Activated T-cell treated with anti-CD3 and anti-CD28 coated beads, Interleukin-2, amount 50 U/mL, for 72 hours (primary cell): ENCODE results near the gene LRRFIP1. TPM values are rescaled to one million over a fixed set of nuclear protein-coding genes. Genes with fewer than 3 reads are reported as not detected.

Source experiments
- ATAC-seq, 2 donors: fragments of 150-1000 bp; cut with Tn5 transposase; replicated peaks in 1 of 2; 2 replicates each; pipeline ENCODE4 v1.10.0; 2021; ENCODE audit warnings: moderate library complexity in 2 of 2, mild to moderate bottlenecking in 1 of 2
- DNase-seq, 2 donors: peaks; one replicate each; pipeline ENCODE4 v3.0.0; 2021 to 2022; ENCODE audit warnings: mixed read lengths in 1 of 2
- H3K27ac Mint-ChIP-seq: one replicate; pipeline ENCODE4 v1.8.0; 2022; ENCODE audit warnings: mild to moderate bottlenecking, moderate library complexity, mixed read lengths
- H3K27me3 Mint-ChIP-seq: one replicate; pipeline ENCODE4 v1.8.0; 2022; ENCODE audit warnings: low read depth, mixed read lengths
- H3K36me3 Mint-ChIP-seq, 2 donors: one replicate each; pipeline ENCODE4 v1.8.0; 2022; ENCODE audit warnings: mixed read lengths in 2 of 2, mild to moderate bottlenecking in 1 of 2; ENCODE audit not compliant: insufficient read depth in 2 of 2
- H3K4me1 Mint-ChIP-seq: one replicate; pipeline ENCODE4 v1.8.0; 2022; ENCODE audit warnings: low read depth, mixed read lengths
- H3K4me3 Mint-ChIP-seq, 2 donors: one replicate each; pipeline ENCODE4 v1.8.0; 2022; ENCODE audit warnings: mild to moderate bottlenecking in 2 of 2, mixed read lengths in 2 of 2, moderate library complexity in 2 of 2
- H3K9me3 Mint-ChIP-seq, 2 donors: one replicate each; pipeline ENCODE4 v1.8.0; 2022; ENCODE audit warnings: mixed read lengths in 2 of 2
- total RNA-seq, 2 donors: library from RNA; stranded (reverse); gene quantifications; one replicate each; pipeline ENCODE4 v1.2.3, GENCODE V29; 2022

The LRRFIP1 gene, protein sequence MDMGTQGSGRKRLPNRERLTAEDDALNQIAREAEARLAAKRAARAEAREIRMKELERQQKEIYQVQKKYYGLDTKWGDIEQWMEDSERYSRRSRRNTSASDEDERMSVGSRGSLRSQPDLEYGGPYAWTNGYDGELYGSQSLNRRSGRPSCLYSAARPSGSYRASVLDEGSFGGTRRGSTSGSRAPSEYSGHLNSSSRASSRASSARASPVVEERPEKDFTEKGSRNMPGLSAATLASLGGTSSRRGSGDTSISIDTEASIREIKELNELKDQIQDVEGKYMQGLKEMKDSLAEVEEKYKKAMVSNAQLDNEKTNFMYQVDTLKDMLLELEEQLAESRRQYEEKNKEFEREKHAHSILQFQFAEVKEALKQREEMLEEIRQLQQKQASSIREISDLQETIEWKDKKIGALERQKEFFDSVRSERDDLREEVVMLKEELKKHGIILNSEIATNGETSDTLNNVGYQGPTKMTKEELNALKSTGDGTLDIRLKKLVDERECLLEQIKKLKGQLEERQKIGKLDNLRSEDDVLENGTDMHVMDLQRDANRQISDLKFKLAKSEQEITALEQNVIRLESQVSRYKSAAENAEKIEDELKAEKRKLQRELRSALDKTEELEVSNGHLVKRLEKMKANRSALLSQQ
- 100 to 1,000 TPM; 198 to 239 TPM for total RNA-seq

DNA sequence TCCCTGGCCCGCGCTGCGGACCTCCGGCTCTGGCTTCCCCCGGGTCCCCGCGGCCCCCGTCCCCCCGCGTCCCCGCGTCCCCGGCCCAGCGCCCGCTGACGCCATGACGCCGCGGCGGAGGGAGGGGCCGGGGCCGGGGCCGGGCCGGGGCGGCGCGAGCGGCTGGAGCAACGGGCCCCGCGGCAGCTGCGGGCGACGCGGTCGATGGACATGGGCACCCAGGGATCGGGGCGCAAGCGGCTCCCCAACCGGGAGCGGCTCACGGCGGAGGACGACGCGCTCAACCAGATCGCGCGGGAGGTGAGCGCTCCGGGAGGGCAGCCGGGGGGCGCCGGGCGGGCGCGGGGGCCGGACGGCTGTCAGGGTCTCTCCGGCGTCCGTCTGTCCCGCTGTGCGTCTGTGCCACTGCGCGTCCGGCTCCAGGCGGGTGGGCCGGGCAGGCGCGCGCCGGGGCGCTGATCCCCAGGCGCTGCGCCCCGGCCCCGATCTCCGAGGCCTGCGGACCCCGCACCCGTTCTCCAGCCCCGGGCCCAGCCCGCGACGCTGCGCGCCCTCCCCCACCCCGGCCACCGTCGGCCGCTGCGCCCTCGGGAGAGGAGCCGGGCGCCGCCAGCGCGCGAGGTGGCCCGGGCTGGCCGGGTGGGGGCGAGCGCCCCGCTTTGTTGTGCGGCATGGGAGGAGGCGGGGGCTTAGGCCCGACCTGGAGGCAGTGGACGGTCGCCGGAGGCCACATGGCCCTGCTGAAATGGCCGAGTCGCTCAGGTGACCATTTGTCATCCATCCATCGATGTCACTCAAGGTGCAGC, at the start of gene LRRFIP1:
Gene LRRFIP1, plus strand, starts transcription at position 147 of the 806 bp plus-strand sequence. Its CDS starts 58 bp downstream, at position 205.
- Mint-ChIP-seq H3K4me1 (peaks cover 34% of the 10 kb centered on the region), H3K27ac (no peak within 1 kb of the TSS), H3K36me3 (no peaks in the 10 kb centered on the region), H3K4me3 (peak within 1 kb of the TSS; percentile 81 to 85), H3K9me3 (no peaks in the 10 kb centered on the region), H3K27me3 (peaks cover 40% of the 10 kb centered on the region)
- peak; percentile 76 to 87 for ATAC-seq
- DNase-seq, result peak; percentile 16 to 52

DNA sequence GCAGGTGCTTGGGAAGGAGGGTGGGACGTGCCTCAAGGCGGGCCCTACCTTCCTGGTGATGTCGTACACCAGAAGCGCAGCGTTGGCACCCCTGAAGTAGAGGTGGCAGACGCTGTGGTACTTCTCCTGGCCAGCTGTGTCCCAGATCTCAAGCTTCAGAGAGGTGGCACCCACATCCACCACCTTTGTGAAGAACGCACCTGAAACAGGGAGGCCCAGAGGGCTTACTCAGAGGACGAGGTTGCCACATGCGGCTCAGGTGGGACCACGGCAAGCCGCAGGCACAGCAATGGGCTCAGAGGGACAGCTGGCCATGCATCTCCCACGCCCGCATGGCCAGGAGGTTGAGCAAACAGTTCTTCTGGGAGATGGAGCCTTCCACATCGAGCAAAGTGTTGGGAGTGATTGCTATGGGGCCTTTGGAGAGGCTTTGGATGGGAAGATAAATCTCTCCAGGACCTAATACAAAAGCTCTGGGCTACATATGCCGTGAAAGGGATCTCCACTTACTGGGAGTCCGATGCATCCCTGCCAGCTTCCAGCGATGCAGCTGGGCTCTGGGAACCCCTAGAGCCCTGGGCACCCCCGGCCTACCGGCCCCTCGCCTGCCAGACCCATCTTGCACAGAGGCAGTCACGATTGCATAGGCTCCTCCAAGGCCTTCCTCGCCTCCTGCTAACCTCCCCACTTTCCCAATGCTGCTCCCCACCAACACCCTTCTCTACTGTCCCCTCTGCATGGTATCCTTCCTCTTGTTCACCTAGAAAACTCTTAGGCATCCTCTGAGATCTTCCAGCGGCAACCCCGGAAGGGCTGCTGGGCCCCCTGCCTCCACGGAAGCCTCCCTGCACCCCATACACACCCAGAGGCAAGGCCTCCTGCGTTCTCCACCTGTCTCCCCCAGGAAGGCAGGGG, 49.2 kb upstream of the LRRFIP1 start:
- ATAC-seq (no peak), DNase-seq (no peak)
- H3K27me3 Mint-ChIP-seq, result no peaks in the 10 kb centered on the region
- H3K27ac Mint-ChIP-seq, result no peak overlapping the region
- H3K4me1 Mint-ChIP-seq, result peaks cover 5% of the 10 kb centered on the region
- no peak overlapping the region for H3K4me3 Mint-ChIP-seq
- H3K36me3 Mint-ChIP-seq, result no peaks in the 10 kb centered on the region
- no peaks in the 10 kb centered on the region for H3K9me3 Mint-ChIP-seq

DNA sequence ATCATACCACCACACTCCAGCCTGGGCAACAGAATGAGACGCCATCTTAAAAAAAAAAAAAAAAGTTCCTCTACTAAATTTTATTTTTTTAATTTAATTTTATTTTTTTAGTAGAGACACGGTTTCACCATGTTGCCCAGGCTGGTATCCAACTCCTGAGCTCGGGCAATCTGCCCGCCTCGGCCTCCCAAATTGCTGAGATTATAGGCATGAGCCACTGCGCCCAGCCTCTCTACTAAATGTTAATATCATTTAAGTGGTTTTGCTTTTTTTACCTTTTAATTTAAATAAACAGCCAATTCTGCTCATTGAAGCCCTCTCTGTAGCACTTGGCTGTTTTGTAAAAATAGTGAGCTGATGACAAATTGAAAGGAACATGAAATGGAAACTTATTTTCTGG, 46.1 kb upstream of the LRRFIP1 start:
- Mint-ChIP-seq H3K9me3 (no peaks in the 10 kb centered on the region), H3K27ac (peak overlapping the region; percentile 73), H3K36me3 (no peaks in the 10 kb centered on the region), H3K4me1 (peaks cover 5% of the 10 kb centered on the region), H3K27me3 (no peaks in the 10 kb centered on the region), H3K4me3 (peak overlapping the region; percentile 8 to 52)
- no peak for ATAC-seq
- DNase-seq, result no peak

DNA sequence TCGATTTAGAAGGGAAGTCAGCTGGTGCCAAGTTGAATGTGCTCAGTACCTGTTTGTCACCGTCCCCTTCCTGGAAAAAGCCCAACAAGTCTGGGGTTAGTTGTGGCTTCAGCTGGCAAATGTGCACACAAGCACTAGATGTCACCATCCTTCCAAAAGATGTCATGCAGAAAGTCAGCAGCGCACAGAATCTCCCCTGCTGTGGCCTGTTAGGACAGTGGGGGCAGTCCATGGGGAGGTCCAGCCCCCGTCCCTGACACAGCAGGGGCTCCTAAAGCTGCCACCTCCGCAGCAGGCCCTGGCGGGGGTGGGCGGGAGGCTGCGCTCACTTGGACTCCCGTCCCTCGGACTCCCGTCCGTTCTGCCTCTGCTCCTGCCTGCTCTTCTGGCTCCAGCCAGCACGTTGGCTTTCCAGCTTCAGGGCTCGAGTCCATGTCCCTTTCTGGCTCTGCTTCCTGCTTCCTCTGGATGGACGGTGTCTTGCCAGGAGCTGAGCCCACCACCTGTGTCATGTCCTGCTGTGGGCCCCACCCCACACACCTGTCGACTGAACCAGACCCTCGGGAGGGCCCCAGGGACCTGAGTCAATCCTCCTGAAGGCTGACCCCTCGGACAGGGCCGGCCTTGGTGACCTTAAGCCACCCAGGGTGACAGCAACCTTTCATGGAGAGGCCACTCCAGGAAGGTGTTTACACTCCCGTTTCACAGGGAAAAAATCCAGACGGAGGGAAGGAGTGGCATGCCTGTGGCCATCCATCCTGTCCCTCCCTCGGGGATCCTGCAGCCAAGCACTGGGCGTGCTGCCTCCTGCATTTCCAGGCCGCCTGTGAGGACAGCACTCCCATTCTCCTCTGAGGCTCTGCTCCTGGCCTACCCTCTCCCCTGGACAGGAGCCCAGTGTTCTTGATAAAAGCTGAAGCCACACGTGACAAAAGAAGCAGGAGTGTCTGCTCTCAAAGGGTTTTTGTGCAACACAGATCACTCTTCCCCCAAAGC, 45.3 kb upstream of the LRRFIP1 start:
- ATAC-seq, result peak; percentile 96 to 99
- peaks cover 5% of the 10 kb centered on the region for H3K4me1 Mint-ChIP-seq
- DNase-seq, result peak; percentile 66 to 73
- peak overlapping the region; percentile 8 to 52 for H3K4me3 Mint-ChIP-seq
- no peaks in the 10 kb centered on the region for H3K36me3 Mint-ChIP-seq
- peaks cover 5% of the 10 kb centered on the region for H3K27me3 Mint-ChIP-seq
- no peaks in the 10 kb centered on the region for H3K9me3 Mint-ChIP-seq
- peak overlapping the region; percentile 73 for H3K27ac Mint-ChIP-seq

DNA sequence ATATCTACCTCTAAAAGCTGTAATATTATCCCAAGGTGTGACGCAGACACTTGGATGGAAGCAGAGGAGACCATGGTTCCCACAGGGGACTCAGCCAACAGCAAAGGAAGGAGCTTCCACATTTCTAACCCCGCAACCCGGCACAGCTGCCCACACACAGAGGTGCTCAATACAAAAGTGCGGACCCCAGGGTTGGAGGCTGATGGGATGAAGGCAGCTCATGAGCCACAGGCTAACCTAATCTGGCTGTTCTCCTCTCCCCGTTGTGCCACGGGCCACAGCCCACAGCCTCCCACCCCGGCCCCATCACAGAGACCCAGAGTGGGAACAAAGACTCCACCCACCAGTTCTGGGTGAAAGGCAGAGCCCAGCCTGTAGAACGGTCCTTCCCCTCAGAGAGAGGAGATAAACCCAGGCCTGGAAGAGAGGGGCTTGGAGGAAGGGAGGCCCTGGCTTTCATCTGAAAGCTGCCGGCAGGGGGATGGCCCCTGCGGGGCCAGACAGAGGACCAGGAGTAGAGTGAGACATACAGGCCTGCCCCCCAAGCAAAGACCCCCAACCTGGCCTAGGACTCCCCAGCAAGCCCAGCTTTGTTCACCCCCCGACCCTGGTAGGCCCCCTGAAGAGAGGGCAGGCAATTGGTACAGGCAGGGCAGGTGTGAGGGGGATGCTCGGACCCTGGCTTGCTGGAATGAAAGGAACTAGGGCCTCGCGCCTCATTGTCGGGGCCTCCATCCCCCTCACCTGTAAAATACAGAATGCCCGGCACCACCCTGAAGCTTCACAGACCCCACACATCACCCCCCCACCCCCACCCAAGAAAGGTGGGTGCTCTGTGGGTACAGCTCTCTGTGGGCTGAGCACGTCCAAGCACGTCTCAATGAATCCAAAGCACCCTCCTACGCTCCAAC, 43.7 kb upstream of the LRRFIP1 start:
- Mint-ChIP-seq H3K9me3 (no peaks in the 10 kb centered on the region), H3K27ac (no peak overlapping the region), H3K4me3 (no peak overlapping the region), H3K4me1 (peaks cover 5% of the 10 kb centered on the region), H3K36me3 (no peaks in the 10 kb centered on the region), H3K27me3 (peaks cover 9% of the 10 kb centered on the region)
- no peak for ATAC-seq
- DNase-seq, result no peak

DNA sequence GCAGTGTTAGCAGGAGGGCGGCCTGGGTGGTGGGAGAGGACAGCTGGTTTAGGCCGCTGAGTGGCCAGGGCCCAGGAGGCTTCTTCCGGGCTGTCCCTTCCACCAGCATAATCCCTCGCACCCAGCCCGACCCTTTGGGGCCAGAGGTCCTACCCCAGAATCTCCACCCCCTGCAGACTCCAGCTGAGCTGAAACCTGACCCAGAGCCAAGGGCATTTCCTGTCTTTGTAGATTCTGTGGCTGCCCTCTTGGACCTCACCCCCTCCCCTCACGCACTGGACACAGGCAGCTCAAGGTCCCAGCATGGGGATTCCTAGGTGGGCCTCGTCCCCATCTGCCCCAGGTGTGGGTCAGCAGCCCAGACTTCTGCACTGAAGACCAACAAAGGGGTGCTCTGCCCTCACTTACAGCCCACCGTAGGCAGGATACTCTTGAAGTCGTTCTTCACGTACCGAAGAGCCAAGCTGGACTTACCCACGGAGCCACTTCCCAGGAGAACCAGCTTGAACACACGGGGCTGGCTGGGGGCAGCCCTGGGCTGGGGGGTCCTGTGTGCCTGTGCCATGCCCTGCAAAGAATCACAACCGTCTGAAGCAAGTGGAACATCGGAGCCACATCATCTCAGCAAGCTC, 41.7 kb upstream of the LRRFIP1 start:
- no peak for ATAC-seq
- Mint-ChIP-seq H3K4me1 (peaks cover 5% of the 10 kb centered on the region), H3K36me3 (no peaks in the 10 kb centered on the region), H3K9me3 (no peaks in the 10 kb centered on the region), H3K4me3 (no peak overlapping the region), H3K27me3 (peaks cover 9% of the 10 kb centered on the region), H3K27ac (no peak overlapping the region)
- no peak for DNase-seq

DNA sequence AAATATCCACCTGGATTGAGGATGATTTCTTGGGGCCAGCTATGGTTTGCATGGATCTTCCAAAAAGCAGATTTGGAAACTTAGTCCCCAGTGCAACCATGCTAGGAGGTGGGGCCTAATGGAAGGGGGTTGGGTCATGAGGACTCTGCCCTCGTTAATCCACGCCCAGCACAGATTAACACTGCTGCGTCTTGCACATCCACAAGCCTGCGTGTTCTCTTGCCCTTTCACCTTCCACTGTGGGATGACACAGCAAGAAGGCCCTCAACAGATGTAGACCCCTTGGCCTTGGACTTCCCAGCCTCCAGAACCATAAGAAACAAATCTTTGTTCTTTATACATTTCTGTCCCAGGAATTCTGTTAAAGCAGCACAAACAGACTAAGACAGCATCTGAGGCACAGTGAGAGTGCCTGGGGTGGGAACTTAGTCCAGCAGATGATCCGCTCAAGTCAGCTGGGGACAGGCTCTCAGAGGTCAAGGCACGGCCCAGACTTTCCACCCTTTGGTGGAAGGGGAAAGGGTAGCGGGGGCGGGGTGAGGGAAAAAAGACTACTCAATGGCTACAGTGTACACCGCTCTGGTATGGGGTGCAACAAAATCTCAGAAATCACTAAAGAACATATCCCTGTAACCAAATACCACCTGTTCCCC, 39.2 kb upstream of the LRRFIP1 start:
- Mint-ChIP-seq H3K27me3 (peaks cover 9% of the 10 kb centered on the region), H3K4me1 (peaks cover 11% of the 10 kb centered on the region)

DNA sequence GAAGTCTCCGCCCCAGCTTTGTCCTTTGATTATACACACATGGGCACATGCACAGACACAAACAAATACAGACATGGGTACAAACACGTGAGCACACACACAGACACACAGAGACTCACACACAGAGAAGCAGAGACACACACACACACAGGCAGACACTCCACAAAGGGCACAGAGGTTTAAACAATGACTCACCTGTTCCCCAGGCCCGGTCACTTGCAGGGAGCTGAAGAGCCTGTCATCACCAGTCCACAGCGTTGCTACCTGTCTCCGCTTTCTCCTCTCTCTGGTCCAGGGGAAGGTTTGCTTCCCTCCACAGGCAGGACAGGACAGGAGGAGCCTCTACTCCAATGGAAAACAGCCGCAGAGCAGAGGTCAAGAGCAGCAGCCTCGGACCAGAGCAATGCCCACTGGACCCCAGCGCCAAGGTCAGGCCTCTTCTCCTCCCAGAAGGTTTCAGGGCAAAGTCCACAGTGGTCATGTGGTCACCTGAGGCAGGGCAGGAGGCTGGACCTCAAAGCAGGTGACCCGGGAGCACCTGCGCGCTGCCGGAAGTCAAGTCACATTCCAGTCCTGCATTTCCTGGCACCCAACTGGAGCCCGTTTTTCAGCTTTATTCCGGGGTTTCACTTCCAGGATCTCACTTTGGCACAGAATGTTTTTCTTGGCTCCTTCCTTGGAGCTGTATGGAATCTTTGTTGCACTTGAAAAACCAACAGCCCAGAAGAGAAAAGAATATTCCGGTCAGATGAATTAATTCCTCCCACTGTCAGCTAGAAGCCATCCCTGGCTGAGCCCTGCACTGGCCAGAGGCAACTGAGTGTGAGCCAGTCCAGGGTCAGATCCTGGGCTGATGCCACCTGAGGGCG, 36.9 kb upstream of the LRRFIP1 start, which contains the start of gene RAB17:
Gene RAB17, minus strand, starts transcription at position 463 of the 869 bp plus-strand sequence. CDS start 4,580 bp downstream, outside the sequence.
- Mint-ChIP-seq H3K27me3 (peaks cover 9% of the 10 kb centered on the region), H3K36me3 (no peaks in the 10 kb centered on the region), H3K9me3 (no peaks in the 10 kb centered on the region), H3K4me3 (no peak within 1 kb of the TSS), H3K4me1 (peaks cover 11% of the 10 kb centered on the region), H3K27ac (no peak within 1 kb of the TSS)
- ATAC-seq, result no peak
- DNase-seq, result no peak

More for the DNA sequence above, 39.2 kb upstream of the LRRFIP1 start:
- H3K36me3 Mint-ChIP-seq, result no peaks in the 10 kb centered on the region
- ATAC-seq (no peak), DNase-seq (no peak)
- no peak overlapping the region for H3K4me3 Mint-ChIP-seq
- no peak overlapping the region for H3K27ac Mint-ChIP-seq
- no peaks in the 10 kb centered on the region for H3K9me3 Mint-ChIP-seq

DNA sequence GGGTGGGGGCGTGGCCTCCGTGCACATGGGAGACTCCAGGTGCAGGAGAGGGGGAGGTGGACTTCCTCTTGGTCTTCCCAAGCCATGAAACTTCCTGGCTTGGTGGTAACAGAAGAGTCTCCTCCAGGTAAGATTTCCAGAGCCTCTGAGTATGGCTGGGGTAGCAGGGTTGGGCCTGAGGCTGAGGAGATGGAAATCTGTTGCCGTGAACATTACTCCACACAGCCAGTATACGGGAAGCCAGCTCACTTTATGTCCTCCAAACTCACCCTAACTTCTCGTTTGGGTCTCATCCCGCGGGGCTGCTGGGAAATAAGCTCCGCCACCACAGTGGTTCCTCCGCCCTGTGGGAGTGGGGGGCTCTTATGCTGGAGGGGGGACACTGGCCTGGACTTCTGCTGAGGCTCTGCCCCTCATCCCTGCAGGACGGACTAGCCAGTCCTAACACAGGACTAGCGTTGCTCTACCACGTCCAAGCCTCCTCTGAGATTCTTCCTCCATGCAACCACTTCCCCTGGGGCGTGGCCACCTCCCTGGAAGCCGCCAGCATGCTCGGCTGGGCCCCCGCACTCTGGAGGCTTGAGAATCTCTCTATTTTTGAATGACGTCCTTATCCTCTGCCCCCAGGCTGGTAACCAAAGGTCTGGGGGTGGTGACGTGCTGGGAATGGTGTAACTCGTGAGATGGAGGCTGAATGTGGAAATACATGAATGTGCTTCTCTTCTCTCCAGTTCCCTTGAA, 36.1 kb upstream of the LRRFIP1 start:
- no peak for DNase-seq
- Mint-ChIP-seq H3K4me3 (no peak overlapping the region), H3K27me3 (peaks cover 9% of the 10 kb centered on the region), H3K36me3 (no peaks in the 10 kb centered on the region), H3K4me1 (peaks cover 11% of the 10 kb centered on the region), H3K9me3 (no peaks in the 10 kb centered on the region), H3K27ac (no peak overlapping the region)
- ATAC-seq, result no peak
